GM12865 (cell line): ENCODE data around the gene ABHD14A.
A peak's percentile ranks its signal among the peaks of the same experiment; 100 is the strongest.

Source experiments
- DNase-seq: peaks from one replicate; pipeline ENCODE4 v3.0.0; 2010; ENCODE audit warnings: low read depth
- H3K4me3 ChIP-seq: 2 replicates; pipeline ENCODE4 v1.5.1; 2011; ENCODE audit warnings: mild to moderate bottlenecking, low read depth, low read length, control low read depth
- TF ChIP-seq, protein P1 (sequence below): IDR thresholded peaks from 2 replicates; pipeline ENCODE4 v1.5.1; 2011; ENCODE audit warnings: low read length, control low read depth, low read depth, inconsistent platforms; ENCODE audit not compliant: insufficient read depth; ENCODE audit errors: missing control alignments

Gene ABHD14A

GRCh38 chr3:51971350-51971749 lies 3.5 kb upstream of the ABHD14A start:
- TF ChIP-seq, protein P1, sequence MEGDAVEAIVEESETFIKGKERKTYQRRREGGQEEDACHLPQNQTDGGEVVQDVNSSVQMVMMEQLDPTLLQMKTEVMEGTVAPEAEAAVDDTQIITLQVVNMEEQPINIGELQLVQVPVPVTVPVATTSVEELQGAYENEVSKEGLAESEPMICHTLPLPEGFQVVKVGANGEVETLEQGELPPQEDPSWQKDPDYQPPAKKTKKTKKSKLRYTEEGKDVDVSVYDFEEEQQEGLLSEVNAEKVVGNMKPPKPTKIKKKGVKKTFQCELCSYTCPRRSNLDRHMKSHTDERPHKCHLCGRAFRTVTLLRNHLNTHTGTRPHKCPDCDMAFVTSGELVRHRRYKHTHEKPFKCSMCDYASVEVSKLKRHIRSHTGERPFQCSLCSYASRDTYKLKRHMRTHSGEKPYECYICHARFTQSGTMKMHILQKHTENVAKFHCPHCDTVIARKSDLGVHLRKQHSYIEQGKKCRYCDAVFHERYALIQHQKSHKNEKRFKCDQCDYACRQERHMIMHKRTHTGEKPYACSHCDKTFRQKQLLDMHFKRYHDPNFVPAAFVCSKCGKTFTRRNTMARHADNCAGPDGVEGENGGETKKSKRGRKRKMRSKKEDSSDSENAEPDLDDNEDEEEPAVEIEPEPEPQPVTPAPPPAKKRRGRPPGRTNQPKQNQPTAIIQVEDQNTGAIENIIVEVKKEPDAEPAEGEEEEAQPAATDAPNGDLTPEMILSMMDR = no peak
- H3K4me3 ChIP-seq = no peak overlapping the region
- DNase-seq = no peak

DNA sequence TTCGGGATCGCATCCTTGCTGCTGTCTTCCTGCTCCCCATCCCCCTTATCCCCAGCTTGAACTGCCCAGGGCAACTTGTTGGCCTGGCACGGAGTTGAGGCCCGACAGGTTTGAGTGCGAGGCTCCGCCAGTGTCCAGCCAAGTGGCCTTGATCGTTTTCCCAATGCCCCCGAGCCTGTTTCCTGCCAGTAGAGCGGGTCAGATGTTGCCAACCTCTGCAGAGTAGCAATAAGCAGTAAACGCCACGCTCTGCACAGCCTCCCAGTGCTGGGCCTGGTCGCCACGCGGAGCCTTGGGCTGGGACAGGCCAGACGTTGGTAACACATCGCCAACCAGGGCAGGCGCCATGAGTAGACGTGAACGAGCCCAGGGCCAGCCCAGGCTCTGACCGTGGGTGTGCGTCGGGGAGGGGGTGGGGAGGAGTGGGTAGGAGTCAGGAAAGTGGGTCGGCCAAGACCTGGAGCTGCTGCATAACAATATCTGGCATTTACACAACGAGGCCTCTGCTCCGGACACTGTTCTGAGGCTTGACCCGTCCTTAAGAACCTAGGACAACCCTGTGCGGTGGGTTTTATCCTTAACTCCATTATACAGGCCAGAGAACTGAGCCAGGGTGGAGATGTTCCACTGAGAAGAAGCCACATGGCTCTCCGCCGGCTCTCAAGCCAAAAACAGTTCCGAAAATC lies 444 bp upstream of the ABHD14A start:
- H3K4me3 ChIP-seq = peak overlapping the region; percentile 77
- DNase-seq = peak; percentile 37
- TF ChIP-seq, protein P1 = no peak

GRCh38 chr3:51975852-51976549 lies 1.1 kb downstream of the ABHD14A start:
- TF ChIP-seq, protein P1 = peak; percentile 12
- H3K4me3 ChIP-seq = peak overlapping the region; percentile 77
- peak; percentile 53 for DNase-seq

- H3K4me3 ChIP-seq = no peak overlapping the region
- DNase-seq = no peak
- TF ChIP-seq, protein P1 = no peak
Observed at GRCh38 chr3:51977446-51978142, 2.7 kb downstream of the ABHD14A start.

GRCh38 chr3:51978143-51978502 lies 3.3 kb downstream of the ABHD14A start:
- TF ChIP-seq, protein P1 = no peak
- DNase-seq = no peak
- H3K4me3 ChIP-seq = no peak overlapping the region

- no peak for DNase-seq
- no peak overlapping the region for H3K4me3 ChIP-seq
- TF ChIP-seq, protein P1 = no peak
Observed at GRCh38 chr3:51980253-51980652, 5.4 kb downstream of the ABHD14A start.
